B cell (primary cell): ENCODE data around the gene GBE1. TPM values are rescaled to one million over a fixed set of nuclear protein-coding genes. Genes with fewer than 3 reads are reported as not detected.

Source experiments
- ATAC-seq: fragments of 200-7000 bp; cut with Tn5 transposase; one replicate; pipeline ENCODE4 v1.10.0; 2021; ENCODE audit warnings: low read depth, mild to moderate bottlenecking, moderate number of reproducible peaks, moderate library complexity
- CTCF ChIA-PET: fragments of 350-600 bp; sonication (Branson Sonifier 250); formaldehyde crosslinking; loops from one replicate; lab custom pipeline; 2021; ENCODE audit warnings: antibody characterized with exemption, inconsistent platforms; lab: Charles Lee
- POLR2A ChIA-PET: fragments of 350-600 bp; sonication (Branson Sonifier 250); formaldehyde crosslinking; loops from one replicate; lab custom pipeline; 2021; ENCODE audit warnings: antibody characterized with exemption; lab: Charles Lee
- DNase-seq: peaks from one replicate; pipeline ENCODE4 v3.0.0; 2013
- H2AFZ ChIP-seq: 2 replicates; pipeline ENCODE4 v1.6.1; 2012; ENCODE audit warnings: mild to moderate bottlenecking, low read depth, low read length; ENCODE audit not compliant: insufficient read depth, poor library complexity, severe bottlenecking
- H3K27ac ChIP-seq, 2 donors: 1 replicate in 1 of 2; 2 replicates in 1 of 2; pipeline ENCODE4 v1.5.1; 2012 to 2013; ENCODE audit warnings: low read length in 2 of 2, mild to moderate bottlenecking in 2 of 2, moderate library complexity in 1 of 2
- H3K27me3 ChIP-seq, 4 experiments: fragments of 200-600 bp in 1 of 4; sonication (generic) in 1 of 4; replicated peaks in 1 of 4; 1 replicate in 2 of 4; 2 replicates in 2 of 4; pipeline versions ENCODE4 v1.6.1 to v1.7.0; 2013 to 2016; ENCODE audit warnings: low read length in 3 of 4, mild to moderate bottlenecking in 2 of 4, mixed read lengths in 1 of 4, moderate library complexity in 1 of 4; ENCODE audit not compliant: insufficient read depth in 4 of 4, control insufficient read depth in 3 of 4; ENCODE audit errors: control extremely low read depth in 1 of 4
- H3K36me3 ChIP-seq, 2 experiments: replicated peaks in 1 of 2; 1 replicate in 1 of 2; 2 replicates in 1 of 2; pipeline versions ENCODE4 v1.6.1 to v1.7.1; 2013; ENCODE audit warnings: low read length in 1 of 2; ENCODE audit not compliant: insufficient read depth in 2 of 2, control insufficient read depth in 1 of 2; ENCODE audit errors: control extremely low read depth in 1 of 2, extremely low read depth in 1 of 2
- H3K4me1 ChIP-seq, 2 donors: fragments of 200-600 bp in 1 of 2; sonication (generic) in 1 of 2; 1 replicate in 1 of 2; 2 replicates in 1 of 2; pipeline versions ENCODE4 v1.5.1 to v1.6.1; 2013 to 2017; ENCODE audit warnings: low read length in 2 of 2; ENCODE audit not compliant: control insufficient read depth in 2 of 2, insufficient read depth in 2 of 2
- H3K4me2 ChIP-seq: replicated peaks from 2 replicates; pipeline ENCODE3; 2012; ENCODE audit warnings: mild to moderate bottlenecking, low read depth, low read length; ENCODE audit not compliant: poor library complexity, severe bottlenecking
- H3K4me3 ChIP-seq, 5 experiments: fragments of 200-600 bp in 1 of 5; sonication (generic) in 1 of 5; 1 replicate in 3 of 5; 2 replicates in 2 of 5; pipeline versions ENCODE4 v1.5.1 to v1.7.0; 2011 to 2016; ENCODE audit warnings: low read length in 4 of 5, mild to moderate bottlenecking in 4 of 5, low read depth in 2 of 5, control low read depth in 1 of 5, moderate library complexity in 1 of 5; ENCODE audit not compliant: insufficient read depth in 1 of 5; ENCODE audit errors: control extremely low read depth in 1 of 5, extremely low read depth in 1 of 5
- H3K79me2 ChIP-seq: fragments of 200-600 bp; sonication (generic); one replicate; pipeline ENCODE4 v1.6.0; 2016; ENCODE audit warnings: low read length; ENCODE audit not compliant: control insufficient read depth, insufficient read depth
- H3K9ac ChIP-seq: fragments of 200-600 bp; sonication (generic); 2 replicates; pipeline ENCODE4 v1.6.1; 2017; ENCODE audit warnings: mild to moderate bottlenecking, low read length, moderate library complexity
- H3K9me3 ChIP-seq, 3 donors: one replicate each; pipeline versions ENCODE4 v1.6.1 to v1.7.1; 2013; ENCODE audit warnings: low read length in 2 of 3; ENCODE audit not compliant: control insufficient read depth in 2 of 3, insufficient read depth in 1 of 3; ENCODE audit errors: control extremely low read depth in 1 of 3
- H4K20me1 ChIP-seq: 2 replicates; pipeline ENCODE4 v1.6.0; 2012; ENCODE audit warnings: mild to moderate bottlenecking, low read length; ENCODE audit not compliant: insufficient read depth, control insufficient read depth, poor library complexity, severe bottlenecking
- H3K27ac Mint-ChIP-seq: one replicate; pipeline ENCODE4 v1.8.0; 2021; ENCODE audit warnings: mixed read lengths
- H3K27me3 Mint-ChIP-seq: one replicate; pipeline ENCODE4 v1.8.0; 2021; ENCODE audit warnings: mixed read lengths
- H3K4me1 Mint-ChIP-seq: one replicate; pipeline ENCODE4 v1.8.0; 2021; ENCODE audit warnings: mixed read lengths
- H3K4me3 Mint-ChIP-seq: one replicate; pipeline ENCODE4 v1.8.0; 2021; ENCODE audit warnings: mixed read lengths
- H3K9me3 Mint-ChIP-seq: one replicate; pipeline ENCODE4 v1.8.0; 2022; ENCODE audit warnings: mixed read lengths; ENCODE audit not compliant: insufficient read depth
- EZH2 ChIP-seq: IDR thresholded peaks from 2 replicates; pipeline ENCODE4 v1.6.1; 2012; ENCODE audit warnings: borderline replicate concordance, low read depth, mild to moderate bottlenecking, moderate library complexity, low read length; ENCODE audit not compliant: insufficient read depth, poor library complexity, severe bottlenecking
- whole genome bisulfite sequencing: methylation state at CpG from one replicate; pipeline ENCODE4 v1.1.5; 2013; ENCODE audit warnings: missing lambda C conversion rate; ENCODE audit not compliant: insufficient coverage; 5-methylcytosine and 5-hydroxymethylcytosine counted together
- intact Hi-C: fragments of 100-400 bp; cut with micrococcal nuclease; formaldehyde crosslinking; loops from one replicate; pipeline ENCODE4 v1.10.0; 2022
- polyA plus RNA-seq: library from polyadenylated mRNA; depleted of rRNA; stranded (reverse); fragments of >200 nt; gene quantifications from 2 replicates; pipeline ENCODE4 v1.2.3, GENCODE V29; 2012
- total RNA-seq, 2 donors: library from RNA; stranded (reverse); fragments of 120-200 nt in 1 of 2; gene quantifications; 1 replicate in 1 of 2; 2 replicates in 1 of 2; pipeline versions ENCODE4 v1.2.3 to v1.2.4, GENCODE V29; 2013 to 2022
- TF ChIP-seq, protein P1 (sequence below): fragments of 200-600 bp; IDR thresholded peaks from one replicate; pipeline ENCODE4 v1.8.0; 2022; ENCODE audit warnings: antibody characterized with exemption, mild to moderate bottlenecking

GBE1 gene
- total and polyA plus RNA-seq, 2 donors (not counting 1 experiment from before 2014, with no cell fraction given) = 3.4 to 20.8 TPM

DNA sequence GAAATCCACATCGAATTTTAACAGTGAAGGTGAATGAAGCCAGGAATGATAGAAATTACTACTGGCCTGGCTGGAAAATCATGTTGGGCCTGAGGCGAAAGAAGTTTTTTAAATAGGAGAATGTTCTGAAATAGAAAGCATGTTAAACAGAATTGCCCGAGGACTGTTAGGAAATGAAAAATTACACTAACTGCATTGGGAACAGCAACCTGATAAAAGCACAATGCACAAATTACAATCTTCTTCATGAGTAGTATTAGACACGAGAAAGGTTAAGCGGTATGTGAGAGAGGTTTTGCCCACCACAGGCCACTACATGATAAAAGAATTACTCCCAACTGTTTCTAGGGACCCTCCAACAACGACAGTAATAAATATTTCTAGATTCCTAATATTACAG is 18.9 kb downstream of the GBE1 start:
- no peak overlapping the region for H3K27ac ChIP-seq
- ChIA-PET POLR2A (no interaction called here), CTCF (no interaction called here)
- H3K4me1 ChIP-seq = no peaks in the 10 kb centered on the region
- H2AFZ ChIP-seq = no peak overlapping the region
- H3K4me2 ChIP-seq = no peak overlapping the region
- no peak overlapping the region for H3K4me3 Mint-ChIP-seq
- peaks cover 9% of the 10 kb centered on the region for H3K4me1 Mint-ChIP-seq
- TF ChIP-seq, protein P1, sequence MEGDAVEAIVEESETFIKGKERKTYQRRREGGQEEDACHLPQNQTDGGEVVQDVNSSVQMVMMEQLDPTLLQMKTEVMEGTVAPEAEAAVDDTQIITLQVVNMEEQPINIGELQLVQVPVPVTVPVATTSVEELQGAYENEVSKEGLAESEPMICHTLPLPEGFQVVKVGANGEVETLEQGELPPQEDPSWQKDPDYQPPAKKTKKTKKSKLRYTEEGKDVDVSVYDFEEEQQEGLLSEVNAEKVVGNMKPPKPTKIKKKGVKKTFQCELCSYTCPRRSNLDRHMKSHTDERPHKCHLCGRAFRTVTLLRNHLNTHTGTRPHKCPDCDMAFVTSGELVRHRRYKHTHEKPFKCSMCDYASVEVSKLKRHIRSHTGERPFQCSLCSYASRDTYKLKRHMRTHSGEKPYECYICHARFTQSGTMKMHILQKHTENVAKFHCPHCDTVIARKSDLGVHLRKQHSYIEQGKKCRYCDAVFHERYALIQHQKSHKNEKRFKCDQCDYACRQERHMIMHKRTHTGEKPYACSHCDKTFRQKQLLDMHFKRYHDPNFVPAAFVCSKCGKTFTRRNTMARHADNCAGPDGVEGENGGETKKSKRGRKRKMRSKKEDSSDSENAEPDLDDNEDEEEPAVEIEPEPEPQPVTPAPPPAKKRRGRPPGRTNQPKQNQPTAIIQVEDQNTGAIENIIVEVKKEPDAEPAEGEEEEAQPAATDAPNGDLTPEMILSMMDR = no peak
- no peak for TF ChIP-seq EZH2
- H3K9ac ChIP-seq = no peak overlapping the region
- no peaks in the 10 kb centered on the region for H3K27me3 ChIP-seq
- H3K79me2 ChIP-seq = peaks cover 12% of the 10 kb centered on the region
- no CpG with 5 or more reads among the region's 6 CpGs for WGBS
- intact Hi-C loops = no loop called here
- H3K27ac Mint-ChIP-seq = no peak overlapping the region
- no peak for DNase-seq
- ATAC-seq = no peak
- no peaks in the 10 kb centered on the region for H3K9me3 Mint-ChIP-seq
- no peaks in the 10 kb centered on the region for H3K27me3 Mint-ChIP-seq
- no peaks in the 10 kb centered on the region for H3K9me3 ChIP-seq
- no peak overlapping the region for H3K4me3 ChIP-seq
- no peaks in the 10 kb centered on the region for H4K20me1 ChIP-seq
- H3K36me3 ChIP-seq = no peaks in the 10 kb centered on the region

DNA sequence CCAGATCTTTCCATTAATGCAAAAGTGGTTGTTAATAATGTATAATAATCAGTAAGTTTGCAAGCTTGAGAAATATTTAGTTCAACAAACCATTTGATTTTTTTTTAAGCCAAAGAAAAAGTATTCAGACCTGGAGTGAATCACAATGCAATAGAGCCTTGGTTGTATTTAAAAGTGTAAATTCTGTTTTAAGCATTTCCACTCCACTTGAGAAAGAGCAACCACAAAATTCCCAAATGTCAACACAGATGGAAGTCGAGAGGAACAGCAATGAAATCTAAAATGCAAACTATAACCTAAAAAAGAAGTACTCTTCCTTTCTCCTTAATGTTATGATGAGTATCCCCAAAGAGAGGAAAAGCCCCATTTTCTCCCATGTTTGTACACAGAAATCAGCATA is 20.2 kb downstream of the GBE1 start:
- no peaks in the 10 kb centered on the region for H4K20me1 ChIP-seq
- H3K9ac ChIP-seq = no peak overlapping the region
- H3K4me2 ChIP-seq = no peak overlapping the region
- CTCF ChIA-PET = no interaction called here
- H3K36me3 ChIP-seq = no peaks in the 10 kb centered on the region
- H3K27ac ChIP-seq = no peak overlapping the region
- Mint-ChIP-seq H3K4me3 (no peak overlapping the region), H3K9me3 (no peaks in the 10 kb centered on the region), H3K27ac (no peak overlapping the region), H3K27me3 (no peaks in the 10 kb centered on the region), H3K4me1 (peaks cover 9% of the 10 kb centered on the region)
- H3K79me2 ChIP-seq = peaks cover 7% of the 10 kb centered on the region
- intact Hi-C loops = no loop called here
- no peak overlapping the region for H3K4me3 ChIP-seq
- no peaks in the 10 kb centered on the region for H3K27me3 ChIP-seq
- POLR2A ChIA-PET = no interaction called here
- H3K4me1 ChIP-seq = no peaks in the 10 kb centered on the region
- ATAC-seq (no peak), DNase-seq (no peak)
- WGBS = no CpG with 5 or more reads among the region's 1 CpG
- no peak overlapping the region for H2AFZ ChIP-seq
- TF ChIP-seq, protein P1 = no peak
- TF ChIP-seq EZH2 = no peak
- no peaks in the 10 kb centered on the region for H3K9me3 ChIP-seq
